Suppressor macrophage treated with lipopolysaccharide for 1 hour (primary cell): ENCODE measurements around the gene IDH2.
"Not testable (repeated sequence)": the region's sequence is repeated elsewhere in the genome, so short reads cannot be mapped to it uniquely, and the experiment has no call there.

Experiments
- DNase-seq, 3 donors: peaks; one replicate each; pipeline ENCODE4 v3.0.0-alpha.2; 2020 to 2022

IDH2 gene

GRCh38 chr15:90101969-90102890 lies at the start of gene IDH2:
Gene IDH2, minus strand, starts transcription at chr15:90102468. Its CDS starts 78 bp downstream, at chr15:90102390.
- DNase-seq = peak; percentile 89 to 97 (median 95)

- not testable (repeated sequence) for DNase-seq
Measured at GRCh38 chr15:90150551-90150950, 48.3 kb upstream of the IDH2 start.

- no peak for DNase-seq
Measured at GRCh38 chr15:90149609-90150340, 47.5 kb upstream of the IDH2 start.

- not testable (repeated sequence) for DNase-seq
Measured at GRCh38 chr15:90146198-90146761, 44.0 kb upstream of the IDH2 start.

GRCh38 chr15:90145761-90146160 lies 43.5 kb upstream of the IDH2 start:
- DNase-seq = no peak

GRCh38 chr15:90145259-90145658 lies 43.0 kb upstream of the IDH2 start:
- DNase-seq = no peak

- DNase-seq = peak; percentile 36 to 60 (median 40)
Measured at GRCh38 chr15:90143166-90143655, 40.9 kb upstream of the IDH2 start.

GRCh38 chr15:90142216-90143165 lies 40.2 kb upstream of the IDH2 start:
- DNase-seq = peak; percentile 32 to 46 (median 36)

- peak; percentile 72 to 77 (median 73) for DNase-seq
Measured at GRCh38 chr15:90141646-90142045, 39.4 kb upstream of the IDH2 start.

GRCh38 chr15:90139549-90139948 lies 37.3 kb upstream of the IDH2 start:
- not testable (repeated sequence) for DNase-seq

GRCh38 chr15:90138071-90138833 lies 36.0 kb upstream of the IDH2 start:
- DNase-seq = no peak

GRCh38 chr15:90132437-90132836 lies 30.2 kb upstream of the IDH2 start:
- DNase-seq = no peak

GRCh38 chr15:90131848-90132247 lies 29.6 kb upstream of the IDH2 start:
- no peak for DNase-seq

- no peak for DNase-seq
Measured at GRCh38 chr15:90130291-90130690, 28.0 kb upstream of the IDH2 start.

GRCh38 chr15:90126596-90127435 lies 24.5 kb upstream of the IDH2 start:
- DNase-seq = no peak

- no peak for DNase-seq
Measured at GRCh38 chr15:90126022-90126421, 23.8 kb upstream of the IDH2 start.

GRCh38 chr15:90124507-90124906 lies 22.2 kb upstream of the IDH2 start:
- DNase-seq = no peak

GRCh38 chr15:90121086-90121485 lies 18.8 kb upstream of the IDH2 start:
- no peak for DNase-seq

- no peak for DNase-seq
Measured at GRCh38 chr15:90119367-90119766, 17.1 kb upstream of the IDH2 start.

- no peak for DNase-seq
Measured at GRCh38 chr15:90115783-90116182, 13.5 kb upstream of the IDH2 start.
